H9 (cell line): ENCODE data around the gene SDHA. TPM values are rescaled to one million over a fixed set of nuclear protein-coding genes. Genes with fewer than 3 reads are reported as not detected.

Experiments used
- DNase-seq: peaks from one replicate; pipeline ENCODE4 v3.0.0-alpha.2; 2017
- H2AFZ ChIP-seq: one replicate; pipeline ENCODE4 v1.6.1; 2013; ENCODE audit warnings: mild to moderate bottlenecking, low read length, control low read depth, moderate library complexity
- H2AK5ac ChIP-seq: 2 replicates; pipeline ENCODE4 v1.6.1; 2013; ENCODE audit warnings: low read length, control low read depth, mixed read lengths; ENCODE audit not compliant: insufficient read length
- H2BK120ac ChIP-seq: one replicate; pipeline ENCODE4 v1.6.1; 2013; ENCODE audit warnings: low read depth, mild to moderate bottlenecking, low read length, control low read depth, inconsistent platforms; ENCODE audit not compliant: poor library complexity, severe bottlenecking
- H2BK12ac ChIP-seq: 2 replicates; pipeline ENCODE4 v1.6.1; 2013; ENCODE audit warnings: low read length, control low read depth, mixed read lengths, low read depth; ENCODE audit not compliant: insufficient read length
- H2BK15ac ChIP-seq: 2 replicates; pipeline ENCODE4 v1.6.1; 2013; ENCODE audit warnings: low read depth, low read length, control low read depth
- H2BK20ac ChIP-seq: one replicate; pipeline ENCODE4 v1.6.1; 2013; ENCODE audit warnings: low read depth, mild to moderate bottlenecking, low read length, control low read depth, inconsistent platforms; ENCODE audit not compliant: poor library complexity, severe bottlenecking
- H2BK5ac ChIP-seq: 2 replicates; pipeline ENCODE4 v1.6.1; 2013; ENCODE audit warnings: low read length, control low read depth, mixed read lengths; ENCODE audit not compliant: insufficient read length
- H3K14ac ChIP-seq: 2 replicates; pipeline ENCODE4 v1.6.1; 2013; ENCODE audit warnings: low read length, control low read depth; ENCODE audit not compliant: insufficient read depth
- H3K18ac ChIP-seq: 2 replicates; pipeline ENCODE4 v1.6.1; 2013; ENCODE audit warnings: low read depth, mild to moderate bottlenecking, mixed read lengths, low read length, control low read depth; ENCODE audit not compliant: insufficient read length
- H3K23ac ChIP-seq: 2 replicates; pipeline ENCODE4 v1.6.1; 2013; ENCODE audit warnings: low read length, control low read depth, mixed read lengths, low read depth; ENCODE audit not compliant: insufficient read length
- H3K23me2 ChIP-seq: 2 replicates; pipeline ENCODE4 v1.6.1; 2013; ENCODE audit warnings: low read depth, mild to moderate bottlenecking, mixed read lengths, low read length, control low read depth; ENCODE audit not compliant: insufficient read length, poor library complexity, severe bottlenecking
- H3K27ac ChIP-seq: 2 replicates; pipeline ENCODE4 v1.5.1; 2013; ENCODE audit warnings: low read length, control low read depth, mixed read lengths, low read depth; ENCODE audit not compliant: insufficient read length
- H3K27me3 ChIP-seq: 2 replicates; pipeline ENCODE4 v1.6.1; 2013; ENCODE audit warnings: low read length, control low read depth, inconsistent platforms; ENCODE audit not compliant: insufficient read depth
- H3K4ac ChIP-seq: 2 replicates; pipeline ENCODE4 v1.6.1; 2013; ENCODE audit warnings: low read depth, mild to moderate bottlenecking, control low read depth, inconsistent platforms, low read length, moderate library complexity
- H3K4me1 ChIP-seq: 2 replicates; pipeline ENCODE4 v1.6.1; 2013; ENCODE audit warnings: low read length, control low read depth, inconsistent platforms; ENCODE audit not compliant: insufficient read depth
- H3K4me2 ChIP-seq: 2 replicates; pipeline ENCODE4 v1.6.1; 2013; ENCODE audit warnings: low read length, control low read depth, mixed read lengths; ENCODE audit not compliant: insufficient read length, insufficient read depth
- H3K56ac ChIP-seq: 2 replicates; pipeline ENCODE4 v1.6.1; 2013; ENCODE audit warnings: low read depth, mild to moderate bottlenecking, mixed read lengths, low read length, control low read depth; ENCODE audit not compliant: insufficient read length
- H3K79me1 ChIP-seq: 2 replicates; pipeline ENCODE4 v1.6.1; 2013; ENCODE audit warnings: low read depth, mild to moderate bottlenecking, moderate library complexity, low read length, control low read depth, inconsistent platforms; ENCODE audit not compliant: insufficient read depth, poor library complexity, severe bottlenecking
- H3K79me2 ChIP-seq: 2 replicates; pipeline ENCODE4 v1.6.1; 2013; ENCODE audit warnings: low read length, control low read depth, inconsistent platforms; ENCODE audit not compliant: insufficient read depth
- H3K9ac ChIP-seq: 2 replicates; pipeline ENCODE4 v1.6.1; 2013; ENCODE audit warnings: low read length, control low read depth, mixed read lengths; ENCODE audit not compliant: insufficient read length; ENCODE audit errors: extremely low read depth
- H3K9me3 ChIP-seq: one replicate; pipeline ENCODE4 v1.6.1; 2013; ENCODE audit warnings: low read depth, low read length, inconsistent platforms; ENCODE audit not compliant: control insufficient read depth
- H3T11ph ChIP-seq: one replicate; pipeline ENCODE4 v1.6.1; 2013; ENCODE audit warnings: mild to moderate bottlenecking, low read length, control low read depth, inconsistent platforms
- H4K20me1 ChIP-seq: one replicate; pipeline ENCODE4 v1.6.1; 2013; ENCODE audit not compliant: control insufficient read depth, insufficient read length, insufficient read depth
- H4K5ac ChIP-seq: 2 replicates; pipeline ENCODE4 v1.6.1; 2013; ENCODE audit warnings: low read depth, mild to moderate bottlenecking, mixed read lengths, low read length, control low read depth; ENCODE audit not compliant: insufficient read length
- H4K8ac ChIP-seq: replicated peaks from 2 replicates; pipeline ENCODE4 v1.6.1; 2013; ENCODE audit warnings: low read length, control low read depth, mixed read lengths, low read depth; ENCODE audit not compliant: insufficient read length
- H4K91ac ChIP-seq: 2 replicates; pipeline ENCODE4 v1.6.1; 2013; ENCODE audit warnings: low read depth, mild to moderate bottlenecking, moderate library complexity, mixed read lengths, low read length, control low read depth; ENCODE audit not compliant: insufficient read length
- H3K27ac Mint-ChIP-seq, 3 experiments: 2 replicates in 2 of 3; 3 replicates in 1 of 3; pipeline ENCODE4 v1.8.0; 2020 to 2021; ENCODE audit warnings: mixed read lengths in 3 of 3, mild to moderate bottlenecking in 1 of 3, moderate library complexity in 1 of 3
- H3K27me3 Mint-ChIP-seq: 2 replicates; pipeline ENCODE4 v1.8.0; 2021; ENCODE audit warnings: low read depth, mild to moderate bottlenecking, moderate library complexity, mixed read lengths
- H3K36me3 Mint-ChIP-seq, 3 experiments: 2 replicates in 2 of 3; 3 replicates in 1 of 3; pipeline ENCODE4 v1.8.0; 2020 to 2021; ENCODE audit warnings: low read depth in 3 of 3, mixed read lengths in 3 of 3; ENCODE audit not compliant: insufficient read depth in 1 of 3
- H3K4me1 Mint-ChIP-seq, 2 experiments: 2 replicates each; pipeline ENCODE4 v1.8.0; 2020; ENCODE audit warnings: mixed read lengths in 2 of 2
- H3K4me3 Mint-ChIP-seq, 2 experiments: 2 replicates in 1 of 2; 3 replicates in 1 of 2; pipeline ENCODE4 v1.8.0; 2020 to 2021; ENCODE audit warnings: mild to moderate bottlenecking in 2 of 2, mixed read lengths in 2 of 2, moderate library complexity in 1 of 2
- H3K9me3 Mint-ChIP-seq, 2 experiments: 2 replicates in 1 of 2; 3 replicates in 1 of 2; pipeline ENCODE4 v1.8.0; 2020; ENCODE audit warnings: mild to moderate bottlenecking in 2 of 2, mixed read lengths in 2 of 2, moderate library complexity in 1 of 2
- WGBS: extraction: QIAGEN DNeasy Blood & Tissue Kit; methylation state at CpG from one replicate; pipeline ENCODE4 v1.1.7; 2013; ENCODE audit warnings: missing lambda C conversion rate, low lambda C conversion rate, mixed read lengths; ENCODE audit not compliant: insufficient read length; ENCODE audit errors: extremely low coverage; 5-methylcytosine and 5-hydroxymethylcytosine counted together
- total RNA-seq: library from RNA; stranded (reverse); gene quantifications from 2 replicates; pipeline ENCODE4 v1.2.1, GENCODE V29; 2021
- TF ChIP-seq, protein P1 (sequence below): fragments of 200-600 bp; sonication (generic); conservative IDR thresholded peaks from 3 replicates; pipeline ENCODE4 v1.8.0; 2021; ENCODE audit warnings: antibody characterized with exemption, mild to moderate bottlenecking

Gene SDHA
- total RNA-seq, 1 experiment from 2014 or later, result 84.8 TPM

DNA sequence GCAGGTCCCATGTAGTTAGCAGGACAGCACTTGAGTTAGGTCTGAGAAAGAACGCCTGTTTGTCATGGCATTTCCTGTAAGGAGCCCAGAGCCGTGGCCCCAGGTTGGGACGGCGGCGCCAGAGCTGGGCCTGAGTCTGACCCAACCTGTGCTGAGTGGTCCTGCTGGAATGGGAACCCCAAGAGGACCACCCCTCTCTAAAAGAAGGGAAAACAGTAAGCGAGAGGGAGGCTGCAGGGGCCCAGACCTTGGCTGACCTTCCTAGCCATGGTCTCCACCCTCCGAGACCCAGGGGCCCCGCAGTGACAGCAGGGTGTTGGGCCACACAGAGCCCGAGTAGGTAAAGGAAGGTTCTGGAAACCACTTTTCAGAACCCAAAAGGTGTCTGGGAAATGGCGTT is 28.6 kb upstream of the SDHA start:
- H2AK5ac ChIP-seq, result no peak overlapping the region
- 0 out of 2 replicates have a peak, but pooled peaks cover 3% of the 10 kb centered on the region for H3K4me1 ChIP-seq
- H3K23ac ChIP-seq, result no peak overlapping the region
- Mint-ChIP-seq H3K9me3 (no peaks in the 10 kb centered on the region), H3K36me3 (peaks cover 0 to 5% (median 5%) of the 10 kb centered on the region in 3 experiments; a peak in 3 of 7 replicates), H3K4me3 (no peak overlapping the region), H3K27me3 (peaks cover 9% of the 10 kb centered on the region), H3K4me1 (peaks cover 9 to 13% of the 10 kb centered on the region in 2 experiments), H3K27ac (no peak overlapping the region)
- no peak overlapping the region for H4K5ac ChIP-seq
- H3K79me1 ChIP-seq, result no peaks in the 10 kb centered on the region
- H3K9ac ChIP-seq, result no peak overlapping the region
- H3K18ac ChIP-seq, result no peak overlapping the region
- H3T11ph ChIP-seq, result no peak overlapping the region
- H2BK12ac ChIP-seq, result no peak overlapping the region
- TF ChIP-seq, protein P1, sequence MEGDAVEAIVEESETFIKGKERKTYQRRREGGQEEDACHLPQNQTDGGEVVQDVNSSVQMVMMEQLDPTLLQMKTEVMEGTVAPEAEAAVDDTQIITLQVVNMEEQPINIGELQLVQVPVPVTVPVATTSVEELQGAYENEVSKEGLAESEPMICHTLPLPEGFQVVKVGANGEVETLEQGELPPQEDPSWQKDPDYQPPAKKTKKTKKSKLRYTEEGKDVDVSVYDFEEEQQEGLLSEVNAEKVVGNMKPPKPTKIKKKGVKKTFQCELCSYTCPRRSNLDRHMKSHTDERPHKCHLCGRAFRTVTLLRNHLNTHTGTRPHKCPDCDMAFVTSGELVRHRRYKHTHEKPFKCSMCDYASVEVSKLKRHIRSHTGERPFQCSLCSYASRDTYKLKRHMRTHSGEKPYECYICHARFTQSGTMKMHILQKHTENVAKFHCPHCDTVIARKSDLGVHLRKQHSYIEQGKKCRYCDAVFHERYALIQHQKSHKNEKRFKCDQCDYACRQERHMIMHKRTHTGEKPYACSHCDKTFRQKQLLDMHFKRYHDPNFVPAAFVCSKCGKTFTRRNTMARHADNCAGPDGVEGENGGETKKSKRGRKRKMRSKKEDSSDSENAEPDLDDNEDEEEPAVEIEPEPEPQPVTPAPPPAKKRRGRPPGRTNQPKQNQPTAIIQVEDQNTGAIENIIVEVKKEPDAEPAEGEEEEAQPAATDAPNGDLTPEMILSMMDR, result no peak
- no peak overlapping the region for H3K14ac ChIP-seq
- no peak overlapping the region for H3K56ac ChIP-seq
- no peaks in the 10 kb centered on the region for H3K79me2 ChIP-seq
- no peak overlapping the region for H2BK120ac ChIP-seq
- no peaks in the 10 kb centered on the region for H3K27me3 ChIP-seq
- H2BK5ac ChIP-seq, result no peak overlapping the region
- H4K20me1 ChIP-seq, result no peaks in the 10 kb centered on the region
- H3K9me3 ChIP-seq, result no peaks in the 10 kb centered on the region
- H3K4me2 ChIP-seq, result no peak overlapping the region
- no peak overlapping the region for H4K8ac ChIP-seq
- no peak overlapping the region for H2BK20ac ChIP-seq
- no peak overlapping the region for H4K91ac ChIP-seq
- WGBS, result no CpG with 5 or more reads among the region's 10 CpGs
- H2AFZ ChIP-seq, result no peak overlapping the region
- no peak overlapping the region for H2BK15ac ChIP-seq
- H3K27ac ChIP-seq, result no peak overlapping the region
- no peak overlapping the region for H3K4ac ChIP-seq
- no peak for DNase-seq
- no peaks in the 10 kb centered on the region for H3K23me2 ChIP-seq
